Cardiac septum (tissue), 1 donor: ENCODE results near the gene MAEL. TPM values are rescaled to one million over a fixed set of nuclear protein-coding genes. Genes with fewer than 3 reads are reported as not detected.
A peak's percentile ranks its signal among the peaks of the same experiment; 100 is the strongest.
"Not testable (repeated sequence)": the region's sequence is repeated elsewhere in the genome, so short reads cannot be mapped to it uniquely, and the experiment has no call there.

ENCODE experiments used
- DNase-seq: peaks from one replicate; pipeline ENCODE4 v3.0.0-alpha.2; 2020; ENCODE audit warnings: low spot score
- intact Hi-C: fragments of 100-400 bp; cut with DNase I; formaldehyde crosslinking; loops from one replicate; pipeline ENCODE4 v1.14.0; 2022
- total RNA-seq: library from RNA; stranded (reverse); fragmentation: NEBNext Ultra II Directional; extraction: Animal tissue kit (Norgen Biotek cat#: 25700); gene quantifications from one replicate; pipeline ENCODE4 v1.2.1, GENCODE V29; 2021
- donor health status: DM: no; HTN: no; CAD: no.

The MAEL gene
- total RNA-seq, 1 donor from 2014 or later: 4.3 TPM

GRCh38 chr1:166975361-166976129, 13.5 kb upstream of the MAEL start, which contains the start of gene ILDR2:
Gene ILDR2 (minus strand): TSS chr1:166975540. CDS start chr1:166975268, 272 bp downstream.
- intact Hi-C loops: loop anchor here (5.0 kb wide), 1 partner anchor 82 kb away; no protein-coding TSS in a partner anchor
- no peak for DNase-seq

DNA sequence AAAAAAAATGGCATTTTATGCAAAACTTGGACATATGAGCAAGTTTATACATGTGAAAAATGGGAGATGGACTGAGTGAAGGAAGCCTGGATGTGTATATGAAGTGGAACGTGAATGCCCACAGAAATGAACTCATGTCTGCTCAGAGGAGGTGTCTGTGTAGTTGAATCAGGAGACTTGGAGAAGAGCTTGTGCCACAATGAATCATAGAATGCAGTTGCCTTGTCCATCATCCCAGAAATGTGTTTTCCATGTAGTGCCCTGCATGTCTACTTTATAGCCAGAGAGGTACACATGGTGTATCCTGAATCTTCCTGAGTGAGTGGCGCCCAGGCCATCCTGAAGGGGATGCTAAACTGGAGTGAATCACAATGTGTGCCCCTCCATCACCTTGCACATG, 11.1 kb upstream of the MAEL start:
- no peak for DNase-seq
- intact Hi-C loops: loop anchor here (5.0 kb wide), 1 partner anchor 79 kb away; no protein-coding TSS in a partner anchor

DNA sequence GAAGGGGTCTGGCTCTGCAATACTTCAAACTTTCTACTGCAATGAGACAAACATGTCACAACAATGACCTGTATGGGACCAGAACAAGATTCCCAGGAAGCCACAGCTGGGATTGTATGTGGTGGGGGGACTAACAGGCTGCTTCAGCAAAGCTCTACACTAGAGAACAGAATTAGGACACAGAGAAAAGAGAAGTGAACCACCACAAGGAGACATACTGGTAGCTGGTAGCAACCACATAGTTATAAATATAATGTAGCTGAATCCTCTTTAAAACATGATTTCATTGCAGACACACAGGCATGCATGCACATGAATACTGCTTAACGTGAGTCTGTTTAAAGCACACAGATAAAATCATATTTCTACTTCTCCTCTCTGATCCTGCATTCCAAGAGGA, 10.3 kb upstream of the MAEL start:
- intact Hi-C loops: loop anchor here (5.0 kb wide), 1 partner anchor 78 kb away; no protein-coding TSS in a partner anchor
- no peak for DNase-seq

- intact Hi-C loops: no loop called here
- no peak for DNase-seq
These were observed 8.7 kb upstream of the MAEL start for GRCh38 chr1:166980383-166980782.

DNA sequence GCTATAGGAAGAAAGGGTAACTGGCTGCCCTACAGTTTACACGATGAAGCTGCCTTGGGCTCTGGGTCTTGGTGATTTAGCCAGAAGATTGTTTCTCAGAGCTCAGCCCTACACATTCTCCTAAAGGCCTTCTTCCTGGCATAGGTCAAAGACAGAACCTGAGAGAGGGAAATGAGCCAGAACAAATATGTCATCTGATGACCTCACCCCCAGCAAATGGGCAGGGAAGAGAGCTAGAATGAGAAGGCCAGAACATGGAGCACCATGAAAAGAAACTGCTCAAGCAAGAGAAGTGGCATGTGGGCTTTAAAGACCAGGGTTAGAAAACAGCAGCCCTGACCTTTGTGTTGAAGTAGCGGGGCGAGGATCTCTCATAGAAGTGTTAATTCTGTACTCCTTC, 8.3 kb upstream of the MAEL start:
- DNase-seq: no peak
- intact Hi-C loops: no loop called here

- DNase-seq: no peak
- intact Hi-C loops: no loop called here
These were observed 7.5 kb upstream of the MAEL start for GRCh38 chr1:166981589-166981988.

DNA sequence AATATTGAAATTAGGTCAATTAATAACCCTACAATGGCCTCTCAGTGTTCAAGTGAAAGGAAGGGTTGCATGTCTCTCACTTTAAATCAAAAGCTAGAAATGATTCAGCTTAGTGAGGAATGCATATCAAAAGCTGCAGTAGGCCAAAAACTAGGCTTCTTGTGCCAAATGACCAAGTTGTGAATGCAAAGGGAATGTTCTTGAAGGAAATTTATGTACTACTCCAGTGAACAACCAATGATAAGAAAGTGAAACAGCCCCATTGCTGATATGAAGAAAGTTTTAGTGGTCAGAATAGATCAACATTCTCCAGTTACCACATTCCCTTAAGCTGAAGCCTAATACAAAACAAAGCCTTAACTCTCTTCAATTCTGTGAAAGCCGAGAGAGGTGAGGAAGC, 10.0 kb downstream of the MAEL start:
- no peak for DNase-seq
- intact Hi-C loops: no loop called here

GRCh38 chr1:166999500-167000055, 10.5 kb downstream of the MAEL start:
- no peak for DNase-seq
- intact Hi-C loops: no loop called here

- no peak for DNase-seq
- intact Hi-C loops: no loop called here
These were observed 11.5 kb downstream of the MAEL start for GRCh38 chr1:167000546-167000945.

DNA sequence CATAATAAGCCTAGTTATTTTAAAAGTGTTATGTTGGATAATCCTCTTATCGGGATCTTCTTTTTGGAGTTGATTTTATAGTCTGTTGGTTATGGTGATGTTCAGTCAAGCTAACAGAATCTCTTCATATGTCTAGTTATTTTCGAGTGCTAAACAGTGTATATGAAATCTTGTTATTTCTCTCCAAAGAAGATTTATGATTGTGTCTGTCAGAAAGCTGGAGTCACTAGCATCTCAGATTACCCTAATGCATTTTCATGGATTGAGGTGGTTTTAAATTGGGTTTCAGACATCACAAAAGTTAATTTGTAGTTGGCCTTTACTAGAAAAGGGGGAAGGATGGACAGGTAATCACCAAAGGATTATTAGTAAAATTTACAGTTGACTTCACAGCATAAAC, 13.3 kb downstream of the MAEL start:
- DNase-seq: no peak
- intact Hi-C loops: no loop called here

- no peak for DNase-seq
- intact Hi-C loops: no loop called here
These were observed 14.6 kb downstream of the MAEL start for GRCh38 chr1:167003711-167004110.

DNA sequence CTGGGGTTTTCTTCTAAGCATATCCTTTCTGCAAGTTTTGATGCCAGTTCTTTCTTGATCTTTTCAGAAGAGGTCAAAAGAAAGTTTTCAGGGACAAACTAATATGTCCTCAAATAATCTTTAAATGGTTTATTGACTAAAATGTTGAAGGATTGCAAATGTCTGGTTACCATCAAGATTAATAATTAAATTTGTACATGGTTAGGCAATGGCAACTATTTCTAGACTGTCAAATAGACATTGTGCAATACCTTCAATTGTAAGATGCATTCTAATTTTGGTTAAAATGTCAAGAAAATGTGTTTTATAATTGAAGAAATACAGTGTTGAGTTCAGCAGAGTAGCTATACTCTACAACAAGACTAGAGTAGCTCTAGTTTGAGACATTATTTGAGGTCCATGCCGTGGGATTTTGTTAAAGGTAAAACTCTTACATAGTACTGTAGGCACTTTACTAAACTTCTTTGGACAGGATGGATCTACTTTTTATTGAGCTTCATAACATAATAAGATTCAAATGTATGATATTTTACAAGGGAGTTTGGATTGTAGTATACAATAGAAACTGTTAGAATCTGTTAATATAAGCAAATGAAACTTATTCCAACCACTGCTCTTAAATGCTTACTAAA, 22.6 kb downstream of the MAEL start:
- DNase-seq: no peak
- intact Hi-C loops: no loop called here

- no peak for DNase-seq
- intact Hi-C loops: no loop called here
These were observed 23.5 kb downstream of the MAEL start for GRCh38 chr1:167012570-167012969.

GRCh38 chr1:167013108-167013929, 24.2 kb downstream of the MAEL start:
- no peak for DNase-seq
- intact Hi-C loops: no loop called here

DNA sequence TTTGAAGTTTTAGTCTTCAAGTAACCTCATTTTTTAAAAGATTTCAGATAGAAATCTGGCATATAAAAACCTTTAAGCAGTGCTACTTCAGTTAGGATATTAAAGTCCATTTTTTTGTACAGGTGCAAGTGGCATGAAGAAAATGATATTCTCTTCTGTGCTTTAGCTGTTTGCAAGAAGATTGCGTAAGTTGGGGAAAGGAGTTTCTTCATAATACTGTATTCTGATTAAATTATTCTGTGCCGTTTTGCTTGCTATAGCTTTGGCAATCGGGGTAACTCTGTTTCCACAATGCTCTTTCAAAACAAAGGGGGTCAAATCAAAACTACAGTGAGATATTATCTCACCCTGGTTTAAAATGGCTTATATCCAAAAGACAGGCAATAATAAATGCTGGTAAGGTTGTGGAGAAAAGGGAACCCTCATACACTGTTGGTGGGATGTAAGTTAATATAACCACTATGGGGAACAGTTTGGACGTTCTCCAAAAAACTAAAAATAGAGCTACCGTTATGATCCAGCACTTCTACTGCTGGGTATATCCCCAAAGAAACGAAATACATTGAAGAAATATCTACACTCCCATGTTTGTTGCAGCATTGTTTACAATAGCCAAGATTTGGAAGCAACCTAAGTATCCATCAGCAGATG, 27.1 kb downstream of the MAEL start:
- intact Hi-C loops: no loop called here
- DNase-seq: no peak

DNA sequence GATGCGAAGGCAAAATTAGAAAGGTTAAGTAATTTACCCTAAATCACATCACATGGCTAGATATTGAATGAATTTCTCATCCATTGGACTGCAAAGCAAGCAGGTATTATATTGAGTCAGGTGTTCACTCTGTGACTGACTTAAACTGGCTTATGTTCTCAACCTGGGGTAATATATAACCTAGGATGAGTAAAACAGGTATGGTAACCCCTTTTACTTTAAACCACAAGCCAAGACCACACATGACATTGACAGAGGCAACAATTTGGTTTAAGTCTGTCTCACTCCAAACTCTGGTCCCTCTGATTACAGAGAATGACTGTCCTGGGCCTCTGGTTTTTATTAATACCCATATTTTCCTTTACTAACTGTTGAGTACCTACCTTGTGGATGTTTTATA, 33.3 kb downstream of the MAEL start:
- DNase-seq: no peak
- intact Hi-C loops: no loop called here

GRCh38 chr1:167029553-167029952, 40.5 kb downstream of the MAEL start:
- DNase-seq: not testable (repeated sequence)

DNA sequence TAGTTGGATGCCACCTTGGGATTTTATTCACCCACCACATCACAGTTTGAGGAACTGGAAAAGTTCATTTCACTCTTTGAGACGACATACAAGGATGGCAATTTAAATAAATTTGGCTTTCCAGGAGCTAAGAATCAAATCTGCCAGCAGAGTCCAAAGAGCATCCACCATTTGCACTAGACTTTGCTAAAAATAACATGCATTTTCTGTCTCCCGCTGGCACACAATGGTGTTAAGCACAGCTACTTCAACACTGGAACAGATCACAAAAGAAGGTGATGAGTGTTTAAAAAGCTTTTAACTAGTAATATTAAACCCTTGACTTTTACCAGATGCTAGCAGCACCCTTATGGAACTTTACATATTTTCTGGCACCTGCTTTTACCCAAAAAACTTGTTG, 44.6 kb downstream of the MAEL start:
- intact Hi-C loops: no loop called here
- DNase-seq: no peak

More at GRCh38 chr1:167029553-167029952, 40.5 kb downstream of the MAEL start:
- intact Hi-C loops: not testable (repeated sequence)

GRCh38 chr1:167043752-167044488, 54.8 kb downstream of the MAEL start:
- DNase-seq: peak; percentile 88
- intact Hi-C loops: no loop called here
